HG02759 (cell line): ENCODE results near the gene CLTRN.
A peak's percentile ranks its signal among the peaks of the same experiment; 100 is the strongest.

Experiments
- ATAC-seq: cut with Tn5 transposase; IDR thresholded peaks from one replicate; pipeline ENCODE4 v1.9.1; 2021; ENCODE audit warnings: mild to moderate bottlenecking, moderate library complexity; ENCODE audit not compliant: unreplicated experiment

CLTRN gene

DNA sequence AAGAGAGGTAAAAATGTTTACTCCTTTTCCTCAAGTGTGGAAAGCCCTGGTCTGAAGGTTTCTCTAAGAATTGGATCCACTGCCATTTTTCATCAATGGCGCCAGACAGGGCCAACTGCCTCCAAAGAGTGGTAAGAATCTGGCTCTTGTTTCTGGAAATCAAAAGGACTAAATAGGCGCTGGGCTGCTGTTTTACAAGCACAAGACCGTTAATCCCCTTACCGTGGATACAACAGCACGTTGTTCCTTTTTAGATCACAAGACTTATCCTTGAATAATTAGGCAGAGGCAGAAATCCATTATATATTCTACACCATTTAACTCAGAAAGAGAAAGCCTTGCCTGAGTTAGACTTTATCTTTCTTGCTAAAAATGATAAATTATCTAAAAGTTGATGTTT, 10.6 kb downstream of the CLTRN start:
- no peak for ATAC-seq

DNA sequence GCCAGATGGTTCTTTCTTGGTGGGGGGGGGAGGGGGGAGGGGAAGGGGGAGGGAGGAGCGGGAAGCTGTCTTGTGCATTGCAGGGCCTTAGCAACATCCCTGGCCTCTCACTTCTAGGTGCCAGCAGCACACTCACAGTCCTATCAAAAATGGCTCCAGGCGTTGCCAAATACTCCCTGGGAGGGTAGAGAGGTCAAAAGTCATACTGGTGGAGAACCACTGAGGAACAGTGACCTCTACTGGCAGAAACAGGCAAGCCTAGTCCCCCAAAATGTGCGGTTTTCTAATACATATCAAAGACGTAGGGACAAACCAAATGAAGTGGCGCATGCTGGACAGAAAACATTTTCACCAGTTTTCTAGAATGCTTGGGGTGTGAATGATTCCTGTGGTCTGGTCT, 17.1 kb downstream of the CLTRN start:
- peak; percentile 53 for ATAC-seq

DNA sequence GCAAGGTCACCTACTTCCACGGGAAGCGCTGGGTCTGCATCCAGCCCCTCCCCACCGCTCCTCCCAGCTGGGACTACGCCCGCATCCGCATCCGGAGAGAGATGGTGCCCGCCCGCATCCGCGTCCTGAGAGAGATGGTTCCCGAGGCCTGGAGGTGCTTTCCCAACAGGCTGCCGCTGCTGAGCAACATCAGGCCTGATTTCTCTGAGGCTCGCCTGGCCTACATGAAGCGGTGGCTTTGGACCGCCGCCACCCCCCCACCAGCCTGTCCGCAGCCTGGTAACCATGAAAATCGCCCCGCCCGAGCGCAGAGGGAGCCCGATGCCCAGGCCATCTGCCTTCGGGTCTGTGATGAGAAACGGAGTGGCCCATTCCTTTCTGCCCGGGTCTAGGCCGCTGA, 18.1 kb downstream of the CLTRN start:
- no peak for ATAC-seq

DNA sequence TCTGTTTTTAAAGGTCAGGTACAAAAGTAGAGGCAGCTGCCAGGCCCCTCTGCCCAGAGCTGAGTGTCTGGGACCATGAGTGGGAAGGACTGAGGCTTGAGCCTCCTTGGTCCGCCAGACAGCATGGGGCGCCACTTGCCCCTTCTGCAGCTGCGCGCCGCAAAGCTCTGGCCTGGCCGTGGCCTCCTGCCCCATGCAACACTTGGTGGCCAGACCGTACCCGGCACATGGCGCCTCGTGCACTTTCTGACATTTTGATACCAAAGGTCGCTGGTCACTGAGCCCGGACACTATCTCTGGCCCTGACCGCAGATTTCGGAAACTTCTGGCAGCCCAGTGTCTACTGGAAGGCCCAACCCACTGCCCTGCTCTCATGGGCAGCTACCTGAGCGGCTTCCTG, 18.6 kb downstream of the CLTRN start:
- no peak for ATAC-seq

DNA sequence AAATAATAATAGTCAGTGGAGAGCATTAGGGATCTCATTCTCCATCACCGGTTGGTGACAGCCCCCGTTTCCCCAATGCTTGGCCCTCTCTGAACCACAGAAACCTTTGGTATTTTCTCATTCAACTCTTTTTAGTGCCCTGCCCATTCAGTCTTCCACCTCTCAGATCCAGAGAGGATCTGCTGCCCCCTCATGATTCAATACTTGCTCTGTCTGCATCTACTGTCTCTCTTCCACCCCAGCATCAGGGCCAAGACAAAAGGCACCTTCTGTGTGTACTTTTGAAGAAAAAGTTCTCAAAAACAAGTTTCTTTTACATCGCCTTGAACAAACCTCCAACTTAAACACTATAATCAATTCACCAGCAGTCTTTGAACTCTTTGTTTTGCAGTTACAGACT, 19.3 kb downstream of the CLTRN start:
- ATAC-seq, result no peak

DNA sequence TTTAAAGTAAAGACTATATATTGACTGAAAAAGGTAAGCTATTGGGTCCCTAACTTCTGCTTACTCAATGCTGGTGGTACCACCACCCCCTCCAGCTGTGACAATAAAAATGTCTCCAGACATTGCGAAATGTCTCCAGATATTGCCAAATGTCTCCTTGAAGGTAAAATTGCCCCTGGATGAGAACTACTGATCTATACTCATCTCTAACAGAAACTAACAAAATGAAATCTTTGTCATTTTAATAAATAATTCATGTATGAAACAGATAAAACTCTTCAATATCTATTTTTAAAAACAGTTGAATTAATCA, 20.1 kb downstream of the CLTRN start:
- no peak for ATAC-seq

DNA sequence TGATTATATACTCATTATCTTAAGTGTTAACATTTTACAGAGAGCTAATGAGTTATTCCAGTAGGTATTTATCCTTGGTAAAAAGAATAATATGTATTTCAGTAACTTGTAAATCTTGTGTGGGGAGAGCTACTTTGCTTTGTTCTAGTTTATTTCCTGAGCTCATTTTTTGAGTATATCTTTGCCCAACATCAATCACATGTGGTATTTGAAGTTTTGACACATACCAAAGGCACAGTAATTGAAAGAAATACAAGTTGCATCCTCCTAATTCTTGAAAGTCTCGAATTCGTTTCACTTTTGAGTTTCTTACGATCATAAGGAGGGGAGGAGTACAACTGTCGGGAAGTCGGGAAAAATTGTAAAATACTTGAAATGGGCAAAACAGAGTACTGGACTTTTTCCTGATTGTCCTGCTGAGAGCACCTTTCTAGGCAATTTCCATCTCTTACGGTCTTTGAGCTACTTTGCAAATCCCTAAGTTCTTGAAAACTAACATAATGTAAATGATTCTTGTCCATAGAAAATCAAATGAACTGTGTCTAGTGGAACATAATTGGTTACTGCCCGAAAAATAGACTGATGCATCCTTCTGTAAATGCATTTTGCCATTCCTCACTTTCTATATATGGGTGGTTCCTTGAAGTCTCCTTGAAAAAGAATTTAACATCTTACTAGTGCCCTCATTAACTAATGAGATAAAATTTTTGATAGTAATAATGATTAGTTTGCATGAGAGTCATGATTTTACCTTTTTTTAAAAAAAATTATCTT, 20.6 kb downstream of the CLTRN start:
- ATAC-seq, result no peak

DNA sequence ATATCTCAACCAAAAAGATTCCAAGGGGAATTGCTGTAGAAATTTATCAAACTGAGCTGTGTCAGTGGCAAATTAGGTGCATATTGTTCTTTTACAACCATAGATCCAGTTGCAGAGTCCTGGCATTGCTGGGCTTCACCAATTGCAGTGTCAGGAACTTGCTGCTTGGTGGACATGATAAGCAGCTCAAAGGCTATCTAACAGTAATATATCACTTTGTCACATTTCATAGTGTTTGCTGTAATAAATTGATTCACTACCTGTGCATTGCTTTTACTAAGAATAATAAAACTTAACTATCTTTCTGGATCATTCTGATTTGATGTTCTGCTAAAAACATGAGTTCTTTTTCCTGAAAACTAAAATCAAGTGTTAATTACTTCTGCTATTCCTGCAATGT, 33.0 kb downstream of the CLTRN start:
- no peak for ATAC-seq

DNA sequence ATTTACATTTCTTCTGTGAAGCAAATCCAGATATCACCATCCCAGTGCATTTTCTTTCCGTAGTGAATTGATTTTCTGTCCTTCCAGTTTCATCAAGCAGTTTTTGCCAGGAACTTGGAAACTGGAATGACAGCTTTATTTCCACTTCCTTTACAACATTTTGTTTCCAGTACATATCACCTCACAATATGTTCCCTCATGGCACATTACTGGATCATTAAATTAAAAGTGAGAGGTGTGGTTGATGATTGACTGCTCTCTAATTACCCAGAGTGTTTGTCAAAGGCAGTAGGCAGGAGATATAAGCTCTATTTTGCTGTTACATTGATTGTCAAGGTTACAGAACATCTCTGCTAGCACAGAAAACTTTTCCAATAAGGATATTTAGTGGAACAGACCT, 41.6 kb downstream of the CLTRN start:
- no peak for ATAC-seq

DNA sequence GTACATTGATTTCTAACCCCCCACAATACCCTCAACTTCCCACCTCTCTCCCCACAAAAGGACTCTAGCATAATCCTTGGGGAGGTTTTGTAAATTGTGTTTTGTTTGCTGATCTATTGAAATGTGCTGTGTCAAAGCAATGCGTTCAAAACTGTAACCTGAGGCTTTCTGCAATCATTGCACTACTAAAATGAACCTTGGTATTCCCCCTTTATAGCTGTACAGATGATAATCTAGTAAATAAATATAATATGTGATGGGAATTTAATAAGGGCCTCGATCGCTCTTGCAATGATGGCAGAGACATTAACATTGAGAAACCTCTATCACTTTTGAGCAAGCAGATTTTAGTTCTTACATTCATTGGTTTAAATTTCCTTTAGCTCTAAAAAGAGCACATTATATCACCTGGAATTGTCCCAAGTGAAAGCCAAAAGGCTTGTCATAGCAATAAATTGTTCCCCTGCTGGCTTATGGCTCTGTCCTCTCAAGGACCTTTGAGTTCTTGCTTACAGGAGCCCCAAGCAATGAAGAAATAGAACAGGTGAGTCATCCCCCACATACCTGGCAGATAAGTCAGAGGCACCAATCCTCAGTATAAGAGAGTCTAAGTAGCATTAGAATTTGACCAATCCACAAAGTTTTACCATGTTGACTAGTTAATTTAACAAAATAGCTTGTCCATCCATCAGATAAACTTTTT, 45.4 kb downstream of the CLTRN start:
- ATAC-seq, result no peak

DNA sequence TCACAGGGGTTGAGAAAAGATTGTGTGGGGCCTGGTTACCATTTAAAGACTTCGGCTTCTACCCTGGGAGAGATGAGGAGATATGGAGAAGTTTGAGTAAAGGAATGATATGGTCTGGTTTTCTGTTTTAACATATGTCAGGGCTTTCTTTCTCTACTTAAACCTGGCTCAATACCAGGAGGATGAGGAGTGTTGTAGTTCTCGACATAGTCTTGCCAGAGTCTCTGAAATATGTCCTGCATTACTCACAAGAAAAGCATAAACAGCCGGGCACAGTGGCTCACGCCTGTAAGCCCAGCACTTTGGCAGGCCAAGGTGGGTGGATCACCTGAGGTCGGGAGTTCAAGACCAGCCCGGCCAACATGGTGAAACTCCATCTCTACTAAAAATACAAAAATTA, 47.5 kb downstream of the CLTRN start:
- no peak for ATAC-seq

DNA sequence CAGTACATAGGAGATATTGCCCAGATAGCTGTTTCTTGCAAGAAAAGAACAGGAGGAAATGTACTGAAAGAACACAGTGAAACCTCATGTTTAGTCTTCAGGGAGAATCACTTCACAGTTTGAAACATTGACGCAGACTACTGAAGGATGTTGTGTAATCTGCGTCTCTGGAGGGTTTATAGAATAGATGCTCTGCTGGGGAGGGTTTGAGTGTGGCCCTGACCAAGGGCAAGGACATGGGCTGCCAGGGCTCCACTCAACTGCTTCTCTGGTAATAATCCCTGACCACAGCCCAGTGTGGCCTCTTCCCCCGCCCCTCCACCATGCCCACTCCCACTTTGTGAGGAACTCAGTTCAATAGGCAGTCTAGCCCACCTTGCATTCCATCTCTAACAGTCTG, 48.1 kb downstream of the CLTRN start:
- no peak for ATAC-seq

DNA sequence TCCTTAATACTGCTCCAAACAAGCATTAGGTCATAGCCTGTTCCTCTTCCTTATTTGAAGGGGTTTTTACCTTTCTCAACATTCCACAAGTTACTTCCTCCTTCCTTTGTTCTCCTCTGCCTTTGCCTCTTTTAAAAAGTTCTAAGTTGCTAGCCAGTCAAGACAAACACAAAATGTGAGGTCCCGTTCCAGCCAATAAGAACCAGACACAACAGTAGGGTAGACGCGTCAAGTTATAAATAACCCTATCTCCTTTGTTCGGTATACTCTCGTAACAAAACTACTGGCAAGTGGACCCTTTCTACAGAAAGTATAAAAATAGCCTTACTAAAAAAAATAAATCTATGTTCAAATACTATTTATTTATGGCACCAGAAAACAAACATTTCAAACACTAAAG, 57.5 kb downstream of the CLTRN start:
- ATAC-seq, result no peak

DNA sequence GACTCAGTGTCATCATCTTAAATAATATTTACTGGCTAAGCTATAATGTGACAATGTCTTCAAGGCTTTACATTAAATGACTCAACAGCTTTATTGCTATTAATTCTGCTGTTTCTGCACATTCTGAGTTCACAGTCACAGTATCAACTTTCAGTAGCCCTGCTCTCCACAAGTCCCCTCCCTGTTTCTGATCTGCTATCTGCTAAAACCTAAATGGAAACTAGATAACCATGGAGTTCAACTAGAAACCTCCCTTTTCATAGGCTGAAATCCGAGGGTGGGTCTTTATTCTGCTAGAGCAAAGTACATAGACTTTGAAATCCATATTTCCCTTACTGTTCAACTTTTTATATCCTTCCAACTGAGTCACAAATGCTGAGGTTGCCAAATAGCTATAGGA, 58.5 kb downstream of the CLTRN start:
- ATAC-seq, result no peak

DNA sequence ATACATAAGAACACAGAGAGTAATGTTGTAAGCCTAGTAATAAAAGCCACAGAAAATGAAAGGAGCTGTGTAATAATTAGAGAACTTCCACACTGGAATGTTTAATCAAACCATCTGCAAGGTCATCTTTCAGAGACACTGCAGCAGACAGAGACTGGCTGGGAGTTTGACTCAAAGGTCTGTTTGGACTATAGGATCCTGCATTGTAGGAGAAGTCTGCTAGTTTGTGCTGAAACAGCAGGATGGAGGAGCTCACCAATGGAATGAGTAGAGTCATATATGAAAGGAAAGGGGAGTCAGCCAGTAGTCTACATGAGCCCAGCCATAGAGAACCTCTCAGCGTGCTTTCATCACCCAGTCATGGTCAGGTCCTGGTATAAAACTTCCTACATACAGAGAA, 59.4 kb downstream of the CLTRN start:
- ATAC-seq, result no peak

DNA sequence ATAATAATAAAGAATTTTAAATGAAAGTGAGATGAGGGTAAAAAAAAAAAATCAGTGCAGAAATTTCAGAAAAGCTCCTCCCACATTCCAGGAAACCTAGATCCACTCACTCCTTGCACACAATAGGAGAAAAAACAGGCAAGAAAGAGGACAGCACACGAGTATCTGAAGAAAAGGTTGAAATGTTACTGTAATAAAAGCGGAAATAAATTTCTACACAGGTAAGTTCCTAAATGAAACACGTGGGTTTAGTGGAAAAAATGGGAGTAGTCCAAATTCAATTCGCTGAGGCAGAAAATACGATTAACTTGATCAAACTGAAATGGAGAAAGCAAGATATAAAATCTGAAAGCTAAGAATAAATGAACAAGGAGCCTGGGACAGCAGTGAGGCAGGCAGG, 61.8 kb downstream of the CLTRN start:
- ATAC-seq, result no peak

DNA sequence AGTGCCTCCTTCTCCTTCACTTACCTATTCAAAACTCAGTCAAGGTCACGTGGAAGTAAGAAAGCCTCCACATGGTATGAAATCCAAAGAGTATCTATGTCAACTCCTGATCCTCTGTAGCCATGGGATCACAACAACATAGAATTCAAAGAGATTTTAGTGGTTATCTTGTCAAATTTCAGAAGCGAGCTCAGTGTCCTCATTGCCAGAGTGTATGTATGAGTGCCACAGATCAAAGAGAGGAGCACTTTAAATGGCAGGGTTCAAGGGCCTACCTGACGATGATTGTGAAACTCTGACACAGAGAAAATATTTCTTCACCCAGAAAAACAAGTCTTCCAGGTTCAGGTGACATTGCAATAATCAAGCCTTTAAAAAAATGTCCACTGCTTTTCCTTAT, 62.7 kb downstream of the CLTRN start:
- ATAC-seq, result no peak

DNA sequence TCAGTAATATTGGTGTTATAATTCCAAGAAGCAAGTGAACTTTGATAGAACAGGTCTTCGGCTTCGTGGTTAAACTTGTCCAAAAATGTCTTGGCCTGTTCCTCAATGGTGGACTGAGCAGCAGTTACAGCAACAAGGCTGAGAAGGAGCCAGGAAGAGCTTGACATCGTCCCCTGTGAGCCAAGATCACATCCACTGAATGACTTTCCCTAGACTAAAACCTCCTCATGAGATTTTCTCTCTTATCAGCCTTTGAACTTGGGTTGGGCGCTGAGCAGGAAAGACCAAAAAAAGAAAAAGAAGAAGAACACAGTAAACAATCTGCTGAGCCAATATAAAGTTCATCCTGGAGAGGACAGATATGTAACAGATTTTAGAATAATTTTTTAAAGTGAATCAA, 63.9 kb downstream of the CLTRN start, which contains the start of gene ACE2:
Gene ACE2, minus strand, starts transcription at position 216 of the 400 bp plus-strand sequence. Its CDS starts 49 bp downstream, at position 167.
- ATAC-seq, result no peak

DNA sequence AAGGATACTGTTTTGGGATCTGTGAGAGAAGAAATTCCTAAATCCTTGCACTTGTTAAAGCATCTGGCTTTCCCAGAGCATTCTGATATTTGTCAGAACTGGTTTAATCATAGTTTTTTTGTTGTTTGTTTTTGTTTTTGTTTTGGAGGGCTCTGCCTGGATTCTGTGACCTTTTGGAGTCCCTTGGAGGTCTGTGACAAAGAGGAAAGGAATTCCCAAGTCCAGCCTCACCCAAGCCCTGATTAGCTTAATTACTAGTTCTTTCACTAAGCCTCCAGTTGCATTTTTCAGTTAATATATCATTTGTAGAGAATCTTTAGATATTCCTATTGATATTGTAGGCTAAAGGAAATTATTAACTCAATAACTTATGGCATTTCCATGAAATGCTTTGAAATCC, 64.6 kb downstream of the CLTRN start:
- no peak for ATAC-seq

DNA sequence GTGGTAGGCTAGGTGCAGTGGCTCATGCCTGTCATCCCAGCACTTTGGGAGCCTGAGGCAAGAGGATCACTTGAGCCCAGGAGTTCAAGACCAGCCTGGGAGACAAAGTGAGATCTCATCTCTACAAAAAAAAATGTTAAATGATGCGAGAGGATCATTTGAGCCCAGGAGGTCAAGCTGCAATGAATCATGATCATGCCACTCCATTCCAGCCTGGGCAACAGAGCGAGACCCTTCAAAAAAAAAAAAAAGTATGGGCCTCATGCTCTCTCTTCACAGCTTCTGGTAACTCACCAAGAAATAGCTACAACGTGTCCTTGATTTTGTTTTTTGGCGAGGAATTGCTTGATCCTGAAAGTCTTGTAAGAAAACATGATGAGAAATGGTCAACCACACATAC, 65.1 kb downstream of the CLTRN start:
- no peak for ATAC-seq

DNA sequence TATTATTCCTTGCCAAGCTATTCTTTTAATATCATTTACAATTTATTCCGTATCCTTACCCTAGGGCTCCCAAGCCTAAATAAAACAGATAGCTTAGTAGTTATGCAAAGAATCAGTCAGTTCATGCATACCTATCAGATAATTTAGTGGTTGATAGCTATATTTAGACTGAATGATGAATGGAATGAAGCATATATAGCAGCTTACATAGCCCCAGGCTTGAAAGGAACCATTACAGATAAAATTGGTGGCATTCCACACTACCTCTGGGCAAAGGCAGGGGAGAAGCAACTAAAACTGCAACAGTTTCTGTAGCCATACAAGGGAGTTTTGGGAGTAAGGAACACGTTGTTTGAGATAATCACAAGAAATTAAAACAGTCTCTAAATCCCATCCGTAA, 66.6 kb downstream of the CLTRN start:
- ATAC-seq, result no peak

DNA sequence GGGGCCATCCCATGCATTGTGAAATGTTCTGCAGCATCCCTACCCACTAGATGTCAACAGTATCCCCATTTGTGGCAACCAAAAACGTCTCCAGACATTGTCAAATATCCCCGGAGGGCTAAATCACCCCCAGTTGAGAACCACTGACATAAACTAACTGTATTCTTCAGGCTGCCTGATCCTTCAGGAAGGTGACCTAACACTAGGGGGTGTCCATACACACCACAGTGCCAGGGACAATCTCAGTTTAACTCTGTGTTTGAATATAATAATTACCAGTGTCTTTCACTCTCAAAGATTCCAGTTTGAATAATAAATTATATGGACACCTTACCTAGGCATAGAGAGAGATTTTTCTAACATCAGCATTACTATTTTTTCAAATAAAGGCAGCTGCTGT, 70.2 kb downstream of the CLTRN start:
- no peak for ATAC-seq
